ENCODE results near the gene SYNM. TPM values are rescaled to one million over a fixed set of nuclear protein-coding genes. Genes with fewer than 3 reads are reported as not detected.

The SYNM gene
- total RNA-seq, 1 donor from 2014 or later = 1.7 TPM

- Mint-ChIP-seq H3K27me3 (ENCODE audit: unreplicated experiment) (peaks cover 9% of the 10 kb centered on the region), H3K27ac (ENCODE audit: unreplicated experiment) (no peak overlapping the region), H3K36me3 (ENCODE audit: low read depth, unreplicated experiment) (no peaks in the 10 kb centered on the region), H3K4me1 (ENCODE audit: unreplicated experiment) (peaks cover 3% of the 10 kb centered on the region), H3K4me3 (ENCODE audit: unreplicated experiment) (peak overlapping the region; percentile 57), H3K9me3 (ENCODE audit: unreplicated experiment) (no peaks in the 10 kb centered on the region)
- TF ChIP-seq CTCF (IDR thresholded peaks at IDR 0.05; ENCODE audit: unreplicated experiment) = no peak
- peak; percentile 62 for DNase-seq (ENCODE audit: low spot score)
Observed at GRCh38 chr15:99105514-99106341, 848 bp downstream of the SYNM start.

- Mint-ChIP-seq H3K4me3 (ENCODE audit: unreplicated experiment) (peak overlapping the region; percentile 57), H3K4me1 (ENCODE audit: unreplicated experiment) (peaks cover 3% of the 10 kb centered on the region), H3K36me3 (ENCODE audit: low read depth, unreplicated experiment) (no peaks in the 10 kb centered on the region), H3K9me3 (ENCODE audit: unreplicated experiment) (no peaks in the 10 kb centered on the region), H3K27ac (ENCODE audit: unreplicated experiment) (no peak overlapping the region), H3K27me3 (ENCODE audit: unreplicated experiment) (peaks cover 9% of the 10 kb centered on the region)
- no peak for TF ChIP-seq CTCF (IDR thresholded peaks at IDR 0.05; ENCODE audit: unreplicated experiment)
- no peak for DNase-seq (ENCODE audit: low spot score)
Observed at GRCh38 chr15:99106417-99107220, 1.7 kb downstream of the SYNM start.

- H3K4me1 Mint-ChIP-seq (ENCODE audit: unreplicated experiment) = peaks cover 3% of the 10 kb centered on the region
Observed at GRCh38 chr15:99108993-99109392, 4.1 kb downstream of the SYNM start.

GRCh38 chr15:99109555-99110021 is 4.7 kb downstream of the SYNM start:
- peaks cover 3% of the 10 kb centered on the region for H3K4me1 Mint-ChIP-seq (ENCODE audit: unreplicated experiment)
- no peaks in the 10 kb centered on the region for H3K9me3 Mint-ChIP-seq (ENCODE audit: unreplicated experiment)
- DNase-seq (ENCODE audit: low spot score) = no peak
- H3K27me3 Mint-ChIP-seq (ENCODE audit: unreplicated experiment) = peaks cover 9% of the 10 kb centered on the region
- H3K4me3 Mint-ChIP-seq (ENCODE audit: unreplicated experiment) = no peak overlapping the region
- no peak for TF ChIP-seq CTCF (IDR thresholded peaks at IDR 0.05; ENCODE audit: unreplicated experiment)
- H3K36me3 Mint-ChIP-seq (ENCODE audit: low read depth, unreplicated experiment) = no peaks in the 10 kb centered on the region
- no peak overlapping the region for H3K27ac Mint-ChIP-seq (ENCODE audit: unreplicated experiment)

More at GRCh38 chr15:99108993-99109392, 4.1 kb downstream of the SYNM start:
- Mint-ChIP-seq H3K36me3 (ENCODE audit: low read depth, unreplicated experiment) (no peaks in the 10 kb centered on the region), H3K27me3 (ENCODE audit: unreplicated experiment) (peaks cover 9% of the 10 kb centered on the region), H3K4me3 (ENCODE audit: unreplicated experiment) (no peak overlapping the region), H3K9me3 (ENCODE audit: unreplicated experiment) (no peaks in the 10 kb centered on the region), H3K27ac (ENCODE audit: unreplicated experiment) (no peak overlapping the region)
- no peak for DNase-seq (ENCODE audit: low spot score)
- no peak for TF ChIP-seq CTCF (IDR thresholded peaks at IDR 0.05; ENCODE audit: unreplicated experiment)
